NCI-H1436 (cell line): ENCODE measurements around the gene PIGQ.

Experiments used
- DNase-seq: peaks from one replicate; lab custom pipeline; 2025; lab: John Stamatoyannopoulos, UW

Gene PIGQ

GRCh38 chr16:567373-568256, 2.2 kb upstream of the PIGQ start:
- DNase-seq, result no peak

- DNase-seq, result no peak
Observed at GRCh38 chr16:568401-569258, 1.1 kb upstream of the PIGQ start.

- no peak for DNase-seq
Observed at GRCh38 chr16:572865-573650, 3.3 kb downstream of the PIGQ start.

DNA sequence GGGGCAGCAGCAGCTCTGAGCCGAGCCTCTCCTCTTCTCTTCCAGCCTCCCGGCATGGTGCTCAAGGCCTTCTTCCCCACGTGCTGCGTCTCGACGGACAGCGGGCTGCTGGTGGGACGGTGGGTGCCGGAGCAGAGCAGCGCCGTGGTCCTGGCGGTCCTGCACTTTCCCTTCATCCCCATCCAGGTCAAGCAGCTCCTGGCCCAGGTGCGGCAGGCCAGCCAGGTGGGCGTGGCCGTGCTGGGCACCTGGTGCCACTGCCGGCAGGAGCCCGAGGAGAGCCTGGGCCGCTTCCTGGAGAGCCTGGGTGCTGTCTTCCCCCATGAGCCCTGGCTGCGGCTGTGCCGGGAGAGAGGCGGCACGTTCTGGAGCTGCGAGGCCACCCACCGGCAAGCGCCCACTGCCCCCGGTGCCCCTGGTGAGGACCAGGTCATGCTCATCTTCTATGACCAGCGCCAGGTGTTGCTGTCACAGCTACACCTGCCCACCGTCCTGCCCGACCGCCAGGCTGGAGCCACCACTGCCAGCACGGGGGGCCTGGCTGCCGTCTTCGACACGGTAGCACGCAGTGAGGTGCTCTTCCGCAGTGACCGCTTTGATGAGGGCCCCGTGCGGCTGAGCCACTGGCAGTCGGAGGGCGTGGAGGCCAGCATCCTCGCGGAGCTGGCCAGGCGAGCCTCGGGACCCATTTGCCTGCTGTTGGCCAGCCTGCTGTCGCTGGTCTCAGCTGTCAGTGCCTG, 4.4 kb downstream of the PIGQ start:
- DNase-seq, result no peak

- no peak for DNase-seq
Observed at GRCh38 chr16:575354-576196, 5.8 kb downstream of the PIGQ start.

- no peak for DNase-seq
Observed at GRCh38 chr16:576197-576822, 6.5 kb downstream of the PIGQ start.

- no peak for DNase-seq
Observed at GRCh38 chr16:576823-577201, 7.0 kb downstream of the PIGQ start.

DNA sequence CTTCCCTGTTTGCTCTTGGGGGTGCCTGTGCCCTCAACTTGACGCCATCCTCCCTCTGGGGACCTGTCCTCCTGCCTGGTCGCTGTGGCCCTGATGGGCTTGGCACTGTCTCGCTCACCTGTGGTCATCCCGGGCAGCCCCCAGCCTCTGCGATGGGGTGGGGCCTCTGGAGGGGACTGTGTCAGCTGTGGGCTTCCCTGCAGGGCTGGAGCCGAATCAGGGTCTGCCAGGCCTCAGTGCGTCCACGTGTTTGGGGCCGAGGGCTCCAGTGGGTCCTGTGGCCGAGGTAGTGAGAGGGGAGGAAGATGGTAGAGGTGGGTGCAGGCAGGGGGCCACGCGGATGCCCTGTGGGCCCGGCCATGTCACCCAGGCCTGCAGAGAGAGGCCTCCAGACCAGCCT, 8.0 kb downstream of the PIGQ start:
- DNase-seq, result no peak

DNA sequence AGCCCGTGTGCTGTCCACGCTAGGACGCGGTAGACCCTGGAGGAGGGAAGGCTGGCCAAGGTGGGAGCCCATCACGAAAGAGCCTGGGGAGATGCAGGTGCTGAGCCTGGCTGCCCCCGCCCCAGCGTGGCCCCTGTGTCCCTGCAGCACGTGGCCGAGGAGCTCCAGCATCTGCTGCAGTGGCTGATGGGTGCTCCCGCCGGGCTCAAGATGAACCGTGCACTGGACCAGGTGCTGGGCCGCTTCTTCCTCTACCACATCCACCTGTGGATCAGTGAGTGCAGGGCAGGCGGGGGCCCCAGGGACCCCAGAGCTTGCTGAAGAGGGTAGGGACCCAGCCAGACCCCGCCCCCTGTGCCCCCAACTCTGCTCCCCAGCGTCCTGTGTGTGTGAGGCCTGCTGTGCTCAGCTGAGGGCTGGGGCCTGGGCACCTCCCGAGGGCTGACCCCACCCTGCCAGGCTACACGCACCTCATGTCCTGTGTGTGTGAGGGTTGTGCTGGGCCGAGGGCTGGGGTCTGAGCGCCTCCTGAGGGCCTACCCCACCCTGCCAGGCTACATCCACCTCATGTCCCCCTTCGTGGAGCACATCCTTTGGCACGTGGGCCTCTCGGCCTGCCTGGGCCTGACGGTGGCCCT, 8.6 kb downstream of the PIGQ start:
- no peak for DNase-seq

DNA sequence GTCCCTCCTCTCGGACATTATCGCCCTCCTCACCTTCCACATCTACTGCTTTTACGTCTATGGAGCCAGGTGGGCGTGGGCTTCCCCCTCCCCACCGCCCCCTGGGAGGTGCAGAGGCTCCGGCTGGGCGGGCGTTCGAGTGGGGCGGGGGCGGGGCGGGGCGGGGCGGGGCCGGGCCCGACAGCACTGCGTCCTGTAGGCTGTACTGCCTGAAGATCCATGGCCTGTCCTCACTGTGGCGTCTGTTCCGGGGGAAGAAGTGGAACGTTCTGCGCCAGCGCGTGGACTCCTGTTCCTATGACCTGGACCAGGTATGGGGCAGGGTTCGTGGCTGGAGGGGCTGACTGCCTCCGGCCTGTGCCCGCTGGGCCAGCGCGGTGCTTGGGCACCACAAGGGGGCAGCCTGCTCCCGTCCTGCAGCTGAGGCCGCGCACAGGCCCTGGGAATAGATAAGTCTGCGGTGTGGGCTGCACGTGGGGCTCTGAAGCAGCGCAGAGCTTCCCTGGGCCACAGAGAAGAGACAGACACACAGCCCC, 9.2 kb downstream of the PIGQ start:
- DNase-seq, result no peak

DNA sequence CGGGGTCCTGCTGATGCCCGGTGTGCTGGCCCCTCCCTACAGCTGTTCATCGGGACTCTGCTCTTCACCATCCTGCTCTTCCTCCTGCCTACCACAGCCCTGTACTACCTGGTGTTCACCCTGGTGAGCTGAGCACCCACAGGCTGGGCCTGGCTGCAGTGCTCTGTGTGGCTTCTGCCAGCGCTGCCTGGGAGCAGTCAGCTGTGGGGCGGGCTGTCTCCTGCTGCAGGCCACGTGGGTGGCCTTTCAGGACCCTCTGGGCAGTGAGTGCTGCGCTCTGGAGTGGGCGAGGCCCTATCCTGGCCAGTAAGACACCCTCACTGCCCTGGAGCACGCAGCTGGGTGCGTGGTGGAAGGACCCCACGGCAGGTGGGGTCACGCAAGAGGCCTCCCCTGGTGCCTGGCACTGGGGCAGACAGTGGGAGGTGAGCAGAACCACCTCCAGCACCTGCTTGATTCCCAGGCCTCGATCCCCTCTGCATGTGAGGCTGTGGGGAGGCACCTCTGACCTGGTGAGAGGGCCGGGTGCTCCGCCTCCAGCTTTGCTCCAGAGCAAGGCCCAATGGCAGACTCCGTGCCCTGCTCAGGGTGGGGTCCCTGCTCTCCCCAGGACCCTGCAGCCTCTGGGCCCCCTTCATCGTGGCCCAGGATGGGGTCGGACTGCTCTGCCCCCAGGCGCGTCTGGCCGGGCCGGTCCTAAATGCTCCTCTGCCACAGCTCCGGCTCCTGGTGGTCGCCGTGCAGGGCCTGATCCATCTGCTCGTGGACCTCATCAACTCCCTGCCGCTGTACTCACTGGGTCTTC, 10.6 kb downstream of the PIGQ start:
- no peak for DNase-seq

GRCh38 chr16:580946-581498, 11.3 kb downstream of the PIGQ start:
- no peak for DNase-seq

- no peak for DNase-seq
Observed at GRCh38 chr16:582218-582613, 12.4 kb downstream of the PIGQ start.

DNA sequence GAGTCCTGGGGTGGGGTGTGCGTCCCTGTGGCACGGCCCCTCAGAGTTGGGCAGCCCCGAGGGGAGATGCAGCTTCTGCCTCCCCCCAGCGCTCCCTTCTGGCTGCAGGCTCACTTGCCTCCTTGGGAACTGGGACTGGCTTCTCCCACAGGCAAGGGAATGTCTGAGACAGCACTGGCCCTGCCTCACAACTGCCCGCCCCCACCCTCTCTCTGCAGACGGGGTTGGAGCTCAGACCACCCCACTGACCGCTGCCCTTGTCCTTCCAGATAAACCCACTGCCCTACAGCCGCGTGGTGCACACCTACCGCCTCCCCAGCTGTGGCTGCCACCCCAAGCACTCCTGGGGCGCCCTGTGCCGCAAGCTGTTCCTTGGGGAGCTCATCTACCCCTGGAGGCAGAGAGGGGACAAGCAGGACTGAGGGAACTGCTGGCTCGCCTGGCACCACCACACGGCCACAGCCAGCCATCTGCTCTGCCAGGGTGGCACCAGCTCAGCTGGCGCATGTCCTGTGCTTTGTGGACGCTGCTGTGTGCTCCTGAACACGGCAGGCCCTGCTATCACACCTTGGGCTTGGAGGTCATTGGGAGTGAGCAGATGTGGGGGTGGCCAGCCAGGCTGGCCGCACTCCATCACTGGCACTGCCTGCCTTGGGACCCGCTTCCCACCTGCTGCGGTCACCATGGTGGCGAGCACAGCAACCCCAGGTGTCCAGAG, 13.0 kb downstream of the PIGQ start:
- no peak for DNase-seq

GRCh38 chr16:583470-583814, 13.7 kb downstream of the PIGQ start:
- peak; percentile 42 for DNase-seq

DNA sequence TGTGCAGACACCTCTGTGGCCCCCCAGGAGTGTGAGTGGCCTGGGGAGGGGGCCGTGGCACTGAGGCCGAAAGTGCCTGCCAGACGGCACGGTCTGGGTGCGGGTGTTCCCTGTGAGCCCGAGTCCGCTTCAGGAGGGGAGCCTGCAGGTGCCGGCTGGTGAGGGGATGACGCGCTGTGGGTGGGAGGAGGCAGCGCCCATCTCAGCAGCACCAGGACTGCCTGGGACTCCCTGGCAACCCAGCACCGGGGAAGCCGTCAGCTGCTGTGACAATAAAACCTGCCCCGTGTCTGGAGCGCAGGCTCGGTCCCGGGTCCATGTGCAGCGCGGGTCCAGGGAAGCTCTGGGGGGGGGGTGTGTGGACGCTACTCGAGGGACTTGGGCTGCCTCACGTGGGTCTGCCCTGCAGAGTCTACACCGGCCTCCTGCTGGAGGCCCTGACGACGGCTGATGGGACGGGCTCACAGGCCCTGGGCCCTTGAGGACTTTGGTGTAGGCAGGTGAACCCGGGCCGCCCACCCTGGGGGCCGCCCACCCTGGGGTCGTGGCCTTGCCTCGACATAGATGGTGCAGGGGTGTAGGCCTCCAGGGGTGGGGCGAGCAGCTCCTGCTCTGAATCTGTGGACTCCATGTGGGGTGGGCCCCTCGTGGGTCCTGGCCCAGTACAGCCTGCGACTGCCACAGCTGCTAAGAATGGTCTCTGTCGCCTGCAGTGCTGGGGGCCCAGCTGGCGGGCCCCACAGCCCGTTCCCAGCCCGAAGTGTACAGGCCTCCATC, 14.2 kb downstream of the PIGQ start:
- DNase-seq, result peak; percentile 63

- DNase-seq, result no peak
Observed at GRCh38 chr16:585351-585750, 15.6 kb downstream of the PIGQ start.
